Large intestine (tissue), 12 donors: ENCODE results near the gene PGK2. TPM values are rescaled to one million over a fixed set of nuclear protein-coding genes. Genes with fewer than 3 reads are reported as not detected.

Experiments used
- DNase-seq, 2 donors: peaks; one replicate each; pipeline versions ENCODE4 v3.0.0 to v3.0.0-alpha.2; 2013
- H3K27ac ChIP-seq: one replicate; pipeline ENCODE4 v1.5.1; 2013; ENCODE audit warnings: low read length
- H3K27me3 ChIP-seq: 2 replicates; pipeline ENCODE4 v1.6.1; 2013; ENCODE audit warnings: low read length; ENCODE audit not compliant: control insufficient read depth, insufficient read depth
- H3K36me3 ChIP-seq: 2 replicates; pipeline ENCODE4 v1.6.1; 2013; ENCODE audit warnings: low read length; ENCODE audit not compliant: control insufficient read depth, insufficient read depth
- H3K4me1 ChIP-seq: one replicate; pipeline ENCODE4 v1.6.1; 2013; ENCODE audit warnings: low read length; ENCODE audit not compliant: control insufficient read depth, insufficient read depth
- H3K4me3 ChIP-seq: one replicate; pipeline ENCODE4 v1.5.1; 2013; ENCODE audit warnings: low read length
- H3K9me3 ChIP-seq: one replicate; pipeline ENCODE4 v1.6.1; 2013; ENCODE audit warnings: mild to moderate bottlenecking, low read depth, low read length, moderate library complexity; ENCODE audit not compliant: control insufficient read depth
- whole genome bisulfite sequencing: methylation state at CpG from one replicate; pipeline ENCODE4 v1.1.5; 2013; ENCODE audit warnings: low lambda C conversion rate; ENCODE audit not compliant: insufficient coverage; 5-methylcytosine and 5-hydroxymethylcytosine counted together
- long read RNA-seq, 11 donors: transcript quantifications; one replicate each; lab custom pipeline, GENCODE V29; 2026
- polyA plus RNA-seq: library from polyadenylated mRNA; unstranded; fragments of 120-200 nt; gene quantifications from one replicate; pipeline ENCODE4 v1.2.1, GENCODE V29; 2013

Gene PGK2
- polyA plus RNA-seq, result 0.12 TPM
- long read RNA-seq, donor 1, result 0 reads
- long read RNA-seq, donor 2, result 0 reads
- long read RNA-seq, donor 3, partial matches to known transcripts, result 14 of 15 reads
- long read RNA-seq, donor 3, other reads (novel, unspliced or antisense), result 0 of 15 reads
- long read RNA-seq, donor 4, partial matches to known transcripts, result 11 of 11 reads
- long read RNA-seq, donor 4, other reads (novel, unspliced or antisense), result 0 of 11 reads
- long read RNA-seq, donor 5, result 0 reads
- long read RNA-seq, donor 6, partial matches to known transcripts, result 109 of 173 reads
- long read RNA-seq, donor 6, other reads (novel, unspliced or antisense), result 64 of 173 reads
- long read RNA-seq, donor 7, result 0 reads
- long read RNA-seq, donor 8, partial matches to known transcripts, result 137 of 261 reads
- long read RNA-seq, donor 8, other reads (novel, unspliced or antisense), result 124 of 261 reads
- long read RNA-seq, donor 9, partial matches to known transcripts, result 114 of 252 reads
- long read RNA-seq, donor 9, other reads (novel, unspliced or antisense), result 138 of 252 reads
- long read RNA-seq, donor 10, partial matches to known transcripts, result 0 of 1 reads
- long read RNA-seq, donor 10, other reads (novel, unspliced or antisense), result 0 of 1 reads
- long read RNA-seq, donor 11, result 0 reads

DNA sequence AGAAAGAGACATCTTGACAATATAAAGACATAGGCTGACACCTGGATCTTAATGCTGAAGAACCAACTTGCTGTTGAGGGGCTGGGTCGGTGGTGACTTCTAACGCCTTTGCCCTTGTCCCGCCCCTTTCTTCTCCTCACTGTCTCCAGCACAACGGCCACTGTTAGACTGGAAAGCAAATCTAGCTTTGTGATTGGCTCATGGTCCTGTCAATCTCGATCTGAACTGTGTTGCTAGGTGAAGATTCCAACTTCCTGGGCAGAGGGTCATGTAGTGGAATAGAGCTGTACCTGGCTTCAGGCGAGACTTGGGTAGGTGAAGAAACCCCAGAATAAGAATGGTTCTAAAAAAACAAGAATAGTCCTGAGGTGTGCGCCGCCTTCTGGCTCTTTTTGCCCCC lies at the start of gene PGK2:
PGK2 (minus strand) TSS at position 110 of the 400 bp plus-strand sequence; CDS start at position 12, 98 bp downstream.
- no peak for DNase-seq
- no peaks in the 10 kb centered on the region for H3K4me1 ChIP-seq
- H3K9me3 ChIP-seq, result no peaks in the 10 kb centered on the region
- H3K27me3 ChIP-seq, result no peaks in the 10 kb centered on the region
- H3K27ac ChIP-seq, result no peak within 1 kb of the TSS
- H3K36me3 ChIP-seq, result peaks cover 7% of the 10 kb centered on the region
- no CpG with 5 or more reads among the region's 8 CpGs for WGBS
- H3K4me3 ChIP-seq, result no peak within 1 kb of the TSS

DNA sequence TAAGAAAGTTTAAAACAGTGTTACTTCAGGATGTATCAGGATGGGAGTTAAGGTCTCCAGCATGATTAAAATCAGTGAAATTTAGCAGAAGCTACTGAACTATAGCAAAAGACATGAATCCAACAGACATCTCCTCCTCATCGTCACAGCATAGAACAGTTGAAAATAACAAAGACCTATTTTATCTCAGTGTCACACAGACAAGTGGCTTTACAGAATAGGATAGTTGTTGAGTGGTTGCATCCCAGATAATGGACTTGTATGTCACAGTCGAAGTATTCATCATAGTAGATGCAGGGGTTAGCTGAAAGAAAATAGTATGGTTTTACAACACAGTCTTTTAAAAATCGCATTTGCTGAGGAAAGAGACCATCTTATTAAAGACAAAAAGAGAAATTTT lies 48.1 kb upstream of the PGK2 start:
- DNase-seq, result no peak
- H3K4me3 ChIP-seq, result no peak overlapping the region
- no peaks in the 10 kb centered on the region for H3K4me1 ChIP-seq
- no peaks in the 10 kb centered on the region for H3K9me3 ChIP-seq
- no peak overlapping the region for H3K27ac ChIP-seq
- 100% methylated on average over 1 of the region's 3 CpGs for WGBS
- H3K36me3 ChIP-seq, result no peaks in the 10 kb centered on the region
- no peaks in the 10 kb centered on the region for H3K27me3 ChIP-seq

DNA sequence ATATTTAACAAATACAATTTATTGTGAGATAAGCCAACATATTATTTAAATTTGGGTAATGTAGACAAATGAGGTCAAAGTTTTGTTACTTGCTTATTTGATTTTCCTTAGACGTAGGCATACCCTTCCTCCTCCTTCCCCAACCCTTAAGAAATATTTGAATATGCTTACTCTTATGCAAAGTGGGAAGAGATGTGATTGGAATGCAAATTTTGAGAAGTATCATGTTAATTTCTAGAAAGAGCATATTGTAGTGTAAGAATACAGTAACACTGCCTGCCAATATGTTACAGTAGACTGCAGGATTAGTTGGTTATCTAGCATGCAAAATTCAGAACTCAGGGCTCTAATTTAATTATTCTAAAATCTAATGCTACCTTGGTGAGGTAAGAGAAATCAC lies 46.3 kb upstream of the PGK2 start:
- no peak for DNase-seq
- WGBS, result 100% methylated on average over 1 of the region's 1 CpG
- H3K27ac ChIP-seq, result no peak overlapping the region
- no peaks in the 10 kb centered on the region for H3K27me3 ChIP-seq
- H3K9me3 ChIP-seq, result no peaks in the 10 kb centered on the region
- H3K36me3 ChIP-seq, result no peaks in the 10 kb centered on the region
- H3K4me1 ChIP-seq, result no peaks in the 10 kb centered on the region
- H3K4me3 ChIP-seq, result no peak overlapping the region

DNA sequence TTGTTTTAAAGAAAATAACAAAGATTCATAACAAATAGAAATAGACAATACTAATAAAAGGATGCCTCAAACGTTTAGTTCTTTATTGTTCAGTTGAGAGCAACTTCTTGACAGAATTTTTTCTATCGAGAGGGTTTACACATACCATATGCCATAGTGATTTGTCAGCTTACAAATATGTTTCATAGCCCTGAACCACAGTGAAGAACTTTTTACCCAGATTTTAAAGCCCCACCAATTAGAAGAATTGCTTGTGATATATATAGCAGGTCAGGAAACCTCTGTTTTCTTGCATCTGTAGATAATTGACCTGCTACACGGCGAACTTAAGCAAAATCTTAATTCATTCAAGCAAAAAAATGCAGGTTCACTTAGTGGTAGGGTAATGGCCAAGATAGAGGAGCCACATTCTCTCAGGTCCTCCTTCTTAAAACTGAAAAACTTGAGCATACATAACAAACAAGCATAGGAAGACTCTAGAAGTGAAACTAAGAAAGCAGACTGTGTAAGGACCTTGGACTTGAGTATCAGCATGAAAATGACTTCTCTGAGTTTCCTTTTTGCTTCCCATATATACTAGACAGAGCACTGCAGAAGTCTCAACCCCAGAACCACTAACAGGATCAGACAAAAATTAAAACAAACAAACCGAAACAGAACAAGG lies 39.8 kb upstream of the PGK2 start:
- Histone ChIP-seq H3K9me3 (no peaks in the 10 kb centered on the region), H3K4me1 (no peaks in the 10 kb centered on the region), H3K27me3 (no peaks in the 10 kb centered on the region), H3K36me3 (no peaks in the 10 kb centered on the region), H3K4me3 (no peak overlapping the region), H3K27ac (peak overlapping the region; percentile 68)
- DNase-seq, result peak; percentile 9 to 69
- 62% methylated on average over 3 of the region's 5 CpGs for WGBS

DNA sequence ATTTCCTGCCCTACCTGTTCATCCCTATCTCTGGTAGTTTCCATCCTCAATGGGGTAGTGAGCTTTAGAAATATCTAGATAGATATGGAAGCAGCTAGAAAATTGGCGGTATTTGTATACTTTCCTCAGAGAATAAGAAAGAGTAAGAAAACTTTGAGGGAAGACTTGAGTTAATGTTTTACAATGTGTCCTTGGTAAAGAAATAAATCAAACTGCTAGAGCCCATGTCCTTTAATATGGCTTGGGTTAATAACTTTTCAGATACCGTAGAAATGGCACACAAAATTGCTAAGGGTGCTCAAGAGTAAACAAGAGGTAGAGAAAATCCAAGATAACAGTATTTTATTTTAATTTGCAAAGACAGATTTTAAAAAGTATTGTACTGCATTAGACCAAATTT lies 28.1 kb upstream of the PGK2 start:
- no peaks in the 10 kb centered on the region for H3K36me3 ChIP-seq
- 35% methylated on average over 2 of the region's 2 CpGs for WGBS

DNA sequence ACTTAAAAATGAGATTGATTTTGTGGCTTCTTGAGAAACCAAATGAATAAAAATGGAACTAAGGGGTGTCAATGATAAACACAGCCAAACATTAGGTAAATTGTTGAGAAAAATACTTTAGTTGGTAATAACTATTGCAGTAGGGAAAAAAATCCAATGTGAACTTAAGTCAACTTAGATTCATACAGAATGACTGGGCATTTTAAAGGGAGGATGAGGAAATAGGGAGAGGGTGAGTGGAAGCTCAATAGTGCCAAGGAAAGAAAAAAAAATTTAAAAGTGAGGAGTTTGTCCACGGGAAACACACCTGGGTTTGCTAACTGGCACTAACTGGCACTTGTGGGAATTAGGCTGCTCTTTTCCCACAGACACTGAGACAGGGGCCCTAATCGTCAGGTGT lies 26.2 kb upstream of the PGK2 start:
- 83% methylated on average over 1 of the region's 2 CpGs for WGBS
- Histone ChIP-seq H3K27me3 (no peaks in the 10 kb centered on the region), H3K4me1 (no peaks in the 10 kb centered on the region), H3K4me3 (no peak overlapping the region), H3K27ac (no peak overlapping the region), H3K36me3 (no peaks in the 10 kb centered on the region), H3K9me3 (no peaks in the 10 kb centered on the region)
- DNase-seq, result no peak

More for the DNA sequence above, 28.1 kb upstream of the PGK2 start:
- no peak overlapping the region for H3K27ac ChIP-seq
- no peaks in the 10 kb centered on the region for H3K4me1 ChIP-seq
- peak in 1 of 2 donors; percentile 12 for DNase-seq
- no peak overlapping the region for H3K4me3 ChIP-seq
- H3K9me3 ChIP-seq, result no peaks in the 10 kb centered on the region
- H3K27me3 ChIP-seq, result no peaks in the 10 kb centered on the region

DNA sequence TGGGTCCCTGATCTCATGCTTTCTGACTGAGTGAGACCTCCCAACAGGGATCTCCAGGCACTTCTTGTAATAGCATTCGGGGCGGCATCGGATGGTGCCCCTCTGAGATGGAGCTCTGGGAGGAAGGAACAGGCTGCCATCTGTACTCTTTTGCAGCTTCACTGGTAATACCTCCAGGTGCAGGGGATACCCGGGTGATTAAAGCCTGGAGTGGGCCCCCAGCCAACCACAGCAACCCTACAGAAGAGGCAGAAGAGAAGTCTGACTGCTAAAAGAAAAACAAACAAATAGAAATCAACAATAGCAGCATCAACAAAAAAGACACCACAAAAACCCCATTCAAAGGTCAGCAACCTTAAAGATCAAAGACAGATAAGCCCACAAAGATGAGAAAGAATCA lies 19.1 kb upstream of the PGK2 start:
- Histone ChIP-seq H3K9me3 (peaks cover 3% of the 10 kb centered on the region), H3K27ac (no peak overlapping the region), H3K36me3 (peaks cover 16% of the 10 kb centered on the region), H3K27me3 (no peaks in the 10 kb centered on the region), H3K4me3 (no peak overlapping the region), H3K4me1 (no peaks in the 10 kb centered on the region)
- no CpG with 5 or more reads among the region's 4 CpGs for WGBS
- DNase-seq, result no peak

DNA sequence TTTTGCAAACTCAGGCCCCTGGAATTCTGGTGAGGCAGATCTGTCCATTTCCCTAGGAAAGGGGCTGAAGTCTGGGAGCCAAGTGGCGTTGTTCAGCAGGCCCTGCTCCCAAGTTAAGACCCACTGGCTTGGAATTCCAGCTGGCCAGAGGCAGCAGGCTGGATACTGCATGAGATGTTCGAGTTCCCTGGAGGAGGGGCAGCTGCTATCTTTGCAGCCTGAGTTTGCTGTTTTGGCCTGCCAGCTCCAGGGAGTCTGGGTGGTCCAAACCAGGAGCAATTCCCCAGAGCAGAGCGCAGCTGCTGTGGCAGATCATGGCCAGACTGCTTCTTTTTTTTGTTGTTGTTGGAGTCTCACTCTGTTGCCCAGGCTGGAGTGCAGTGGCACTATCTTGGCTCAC lies 18.2 kb upstream of the PGK2 start:
- Histone ChIP-seq H3K9me3 (peaks cover 3% of the 10 kb centered on the region), H3K27ac (no peak overlapping the region), H3K36me3 (peaks cover 16% of the 10 kb centered on the region), H3K27me3 (no peaks in the 10 kb centered on the region), H3K4me1 (no peaks in the 10 kb centered on the region), H3K4me3 (no peak overlapping the region)
- no peak for DNase-seq
- no CpG with 5 or more reads among the region's 3 CpGs for WGBS

DNA sequence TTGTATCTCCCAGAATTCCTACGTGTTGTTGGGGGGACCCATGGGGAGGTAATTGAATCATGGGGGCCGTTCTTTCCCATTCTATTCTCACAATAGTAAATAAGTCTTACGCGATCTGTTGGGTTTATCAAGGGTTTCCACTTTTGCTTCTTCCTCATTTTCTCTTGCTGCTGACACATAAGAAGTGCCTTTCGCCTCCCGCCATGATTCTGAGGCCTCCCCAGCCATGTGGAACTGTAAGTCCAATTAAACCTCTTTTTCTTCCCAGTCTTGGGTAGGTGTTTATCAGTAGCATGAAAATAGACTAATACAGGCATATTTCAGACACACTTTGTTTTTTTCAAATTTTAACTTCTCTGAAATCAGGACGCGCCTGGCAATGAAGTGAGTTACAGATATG lies 14.4 kb upstream of the PGK2 start:
- 100% methylated on average over 2 of the region's 8 CpGs for WGBS
- DNase-seq, result no peak
- H3K4me1 ChIP-seq, result no peaks in the 10 kb centered on the region
- peaks cover 16% of the 10 kb centered on the region for H3K36me3 ChIP-seq
- H3K9me3 ChIP-seq, result peaks cover 3% of the 10 kb centered on the region
- no peak overlapping the region for H3K4me3 ChIP-seq
- no peak overlapping the region for H3K27ac ChIP-seq
- H3K27me3 ChIP-seq, result no peaks in the 10 kb centered on the region

DNA sequence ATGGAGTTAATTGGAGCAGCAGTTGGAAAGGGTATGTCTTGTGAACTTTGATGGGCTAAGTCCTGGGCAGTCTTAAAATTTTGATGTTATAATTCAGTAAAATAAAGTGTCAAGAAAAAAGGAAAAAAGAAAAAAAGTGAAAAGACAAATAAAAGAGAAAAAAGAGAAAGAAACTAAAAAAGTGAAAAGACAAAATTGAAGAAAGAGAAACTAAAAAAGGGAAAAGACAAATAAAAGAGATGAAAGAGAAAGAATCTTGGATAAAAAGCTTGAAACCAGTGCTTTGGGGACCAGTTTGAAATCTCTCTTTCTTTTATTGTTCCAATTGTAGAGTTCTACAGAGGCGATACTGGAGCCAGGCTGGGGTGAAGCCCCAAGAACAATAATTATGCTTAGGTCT lies 12.0 kb upstream of the PGK2 start:
- no peak for DNase-seq
- H3K36me3 ChIP-seq, result peaks cover 4% of the 10 kb centered on the region
- H3K4me1 ChIP-seq, result no peaks in the 10 kb centered on the region
- H3K27ac ChIP-seq, result no peak overlapping the region
- H3K27me3 ChIP-seq, result no peaks in the 10 kb centered on the region
- no peaks in the 10 kb centered on the region for H3K9me3 ChIP-seq
- no CpG with 5 or more reads among the region's 1 CpG for WGBS
- H3K4me3 ChIP-seq, result no peak overlapping the region
